LNCaP clone FGC (cell line): Measurements from ENCODE around the gene LIMS4.
"Not testable (repeated sequence)": the region's sequence is repeated elsewhere in the genome, so short reads cannot be mapped to it uniquely, and the experiment has no call there.

Source experiments
- DNase-seq: peaks from one replicate; pipeline ENCODE4 v3.0.0-alpha.2; 2011; ENCODE audit warnings: low read depth
- H3K4me3 ChIP-seq: 2 replicates; pipeline ENCODE4 v1.5.1; 2011; ENCODE audit warnings: mild to moderate bottlenecking, low read depth, low read length, control low read depth

The LIMS4 gene

DNA sequence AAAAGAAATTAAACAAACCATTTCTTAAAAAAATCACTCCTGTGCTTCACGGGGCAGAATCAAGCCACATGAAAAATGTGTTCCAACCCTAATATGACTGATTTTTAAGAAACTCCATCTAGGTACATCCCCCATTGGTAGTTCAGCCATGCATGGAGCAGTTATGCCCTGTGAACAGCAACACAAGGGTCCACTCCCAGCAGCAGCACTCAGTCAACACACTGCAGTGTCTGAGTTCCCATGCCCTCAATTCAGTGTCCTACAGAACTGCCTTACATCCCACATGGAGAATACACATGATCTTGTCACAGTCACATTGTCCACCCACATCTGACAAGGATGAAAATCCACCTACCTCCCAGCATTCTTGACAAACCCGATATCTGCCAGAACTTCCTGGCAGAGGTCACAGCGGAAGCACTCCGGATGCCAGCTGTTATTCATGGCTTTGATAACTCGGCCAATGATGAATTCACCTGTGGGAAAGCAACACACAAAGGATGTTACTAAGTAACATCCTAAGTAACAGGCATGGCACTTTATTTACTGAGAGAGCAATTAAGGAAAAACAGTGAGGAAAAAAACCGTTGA lies 17.4 kb downstream of the LIMS4 start:
- DNase-seq, H3K4me3 ChIP-seq: not testable (repeated sequence)

- DNase-seq, H3K4me3 ChIP-seq: not testable (repeated sequence)
These were observed 21.7 kb downstream of the LIMS4 start for GRCh38 chr2:110450951-110451350.

- not testable (repeated sequence) for DNase-seq, H3K4me3 ChIP-seq
These were observed 23.3 kb downstream of the LIMS4 start for GRCh38 chr2:110449127-110449947.

DNA sequence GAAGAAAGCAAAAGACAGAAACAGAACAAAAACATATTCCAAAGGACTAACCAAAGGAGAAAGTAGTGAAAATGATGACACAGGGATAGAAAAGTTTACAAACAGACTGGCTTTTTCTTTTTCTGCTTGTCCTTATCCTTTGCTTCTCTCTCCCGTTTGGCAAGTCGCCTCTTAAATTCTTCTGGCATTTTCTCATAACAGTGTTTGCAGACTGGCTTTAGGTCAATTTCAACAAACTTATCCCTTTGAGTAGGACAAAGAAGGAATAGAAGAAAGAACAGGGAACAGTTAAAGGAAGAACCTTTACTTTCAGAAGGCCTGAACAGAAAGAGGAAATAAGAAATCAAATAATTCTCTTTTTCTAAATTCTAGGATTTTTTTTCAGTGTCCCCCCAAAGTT lies 26.0 kb downstream of the LIMS4 start:
- H3K4me3 ChIP-seq, DNase-seq: not testable (repeated sequence)

DNA sequence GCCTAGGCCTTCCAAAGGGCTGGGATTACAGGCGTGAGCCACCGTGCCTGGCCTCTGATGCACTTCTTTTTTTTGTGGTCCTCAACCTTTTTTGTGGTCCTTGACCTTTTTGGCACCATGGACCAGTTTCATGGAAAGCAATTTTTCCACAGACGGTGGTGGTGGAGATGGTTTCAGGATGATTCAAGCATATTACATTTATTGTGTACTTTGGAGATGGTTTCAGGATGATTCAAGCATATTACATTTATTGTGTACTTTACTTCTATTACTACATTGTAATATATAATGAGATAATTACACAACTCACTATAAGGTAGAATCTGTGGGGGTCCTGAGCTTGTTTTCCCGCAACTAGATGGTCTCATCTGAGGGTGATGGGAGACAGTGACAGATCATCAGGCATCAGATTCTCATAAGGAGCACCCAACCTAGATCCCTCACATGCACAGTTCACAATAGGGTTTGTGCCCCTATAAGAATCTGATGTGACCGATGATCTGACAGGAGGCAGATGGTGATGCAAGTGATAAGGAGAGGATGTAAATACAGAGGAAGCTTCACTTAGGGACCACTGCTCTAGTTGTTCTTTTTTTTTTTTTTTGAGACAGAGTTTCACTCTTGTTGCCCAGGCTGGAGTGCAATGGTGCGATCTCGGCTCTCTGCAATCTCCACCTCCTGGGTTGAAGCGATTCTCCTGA lies 29.2 kb downstream of the LIMS4 start:
- not testable (repeated sequence) for DNase-seq, H3K4me3 ChIP-seq

GRCh38 chr2:110441905-110442304 lies 30.7 kb downstream of the LIMS4 start:
- not testable (repeated sequence) for H3K4me3 ChIP-seq, DNase-seq

DNA sequence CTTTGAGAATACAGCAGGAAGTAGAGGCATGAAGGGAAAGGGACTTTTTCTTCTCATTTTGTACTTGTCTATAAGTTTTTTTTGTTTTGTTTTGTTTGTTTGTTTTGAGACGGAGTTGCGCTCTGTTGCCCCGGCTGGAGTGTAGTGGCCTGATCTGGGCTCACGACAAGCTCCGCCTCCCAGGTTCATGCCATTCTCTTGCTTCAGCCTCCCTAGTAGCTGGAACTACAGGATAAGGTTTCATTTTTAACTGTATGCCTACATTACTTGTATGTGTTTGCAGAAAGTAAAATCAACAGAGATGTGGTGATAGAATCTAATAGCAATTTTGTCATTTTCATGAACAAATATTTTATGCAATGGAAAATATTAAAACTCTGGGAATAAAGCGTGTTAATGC lies 38.1 kb downstream of the LIMS4 start:
- not testable (repeated sequence) for DNase-seq, H3K4me3 ChIP-seq

DNA sequence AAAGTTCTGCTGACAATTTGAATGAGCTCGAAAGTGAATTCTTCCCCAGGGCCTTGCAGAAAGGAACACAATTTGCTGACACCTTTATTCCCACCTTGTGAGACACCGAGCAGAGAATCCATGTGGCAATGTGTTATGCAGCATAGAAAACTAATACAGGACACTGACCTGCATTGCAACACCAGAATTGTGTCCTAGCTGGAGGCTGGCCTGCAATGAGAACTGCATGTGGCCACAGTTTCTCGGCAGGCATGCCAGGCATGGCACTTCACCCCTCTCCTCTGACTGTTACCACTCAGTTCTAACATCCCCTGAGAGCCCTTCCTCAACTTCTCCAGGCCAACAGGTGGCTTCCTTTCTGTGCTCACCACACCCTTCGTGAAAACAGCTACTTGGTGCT lies 46.9 kb downstream of the LIMS4 start:
- not testable (repeated sequence) for DNase-seq, H3K4me3 ChIP-seq

DNA sequence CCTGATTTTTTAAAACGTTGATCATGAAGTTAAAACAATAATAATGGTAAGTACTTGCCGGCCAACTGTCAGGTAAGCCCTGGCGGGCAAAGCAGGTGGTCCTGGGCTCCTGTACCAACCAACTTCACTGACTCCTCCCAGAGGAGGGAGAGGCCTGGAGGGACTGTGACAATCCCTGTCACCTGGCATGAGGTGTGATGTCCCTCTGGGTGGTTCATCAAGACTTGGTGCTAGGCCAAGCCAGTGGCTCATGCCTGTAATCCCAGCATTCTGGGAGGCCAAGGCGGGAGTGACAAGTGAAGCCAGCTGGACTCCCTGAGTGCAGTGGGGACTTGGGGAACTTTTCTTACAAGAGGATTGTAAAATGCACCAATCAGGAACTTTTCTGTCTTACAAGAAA lies 48.2 kb downstream of the LIMS4 start:
- H3K4me3 ChIP-seq, DNase-seq: not testable (repeated sequence)

- DNase-seq, H3K4me3 ChIP-seq: not testable (repeated sequence)
These were observed 49.0 kb downstream of the LIMS4 start for GRCh38 chr2:110423574-110423962.

DNA sequence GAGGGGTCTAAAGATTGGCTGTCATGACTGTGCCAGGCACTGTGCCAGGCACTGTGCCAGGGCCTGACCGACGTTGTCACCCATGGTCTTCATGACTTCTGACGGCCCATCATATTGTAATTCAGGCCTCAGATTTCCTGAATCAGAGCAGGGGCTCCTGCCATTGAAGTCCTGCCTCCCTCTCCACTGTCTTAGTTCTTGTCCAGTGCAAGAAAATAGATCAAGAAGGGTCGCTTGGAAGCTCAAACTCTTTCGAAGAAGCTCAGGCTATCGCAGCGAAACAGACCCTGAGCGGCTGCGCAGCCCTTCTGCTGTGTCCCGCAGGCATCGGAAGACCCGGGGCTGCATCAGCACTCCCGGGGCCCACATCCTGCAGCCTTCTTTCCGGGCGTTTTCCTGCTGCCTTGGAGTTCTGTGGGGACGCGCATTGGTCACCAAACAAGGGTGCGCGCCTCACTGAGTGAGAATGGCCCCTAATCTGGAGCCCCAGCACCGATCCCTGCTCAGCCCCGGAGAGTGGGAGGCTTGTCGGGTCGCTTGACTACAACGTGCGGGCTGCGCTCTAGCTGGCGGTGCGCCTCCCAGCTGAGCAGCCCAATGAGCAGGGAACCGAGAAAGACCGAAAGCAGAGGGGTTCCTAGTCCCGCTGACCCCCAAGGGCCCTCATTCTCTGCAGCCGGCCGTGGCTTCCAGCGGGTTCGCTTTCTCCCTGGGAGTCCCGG lies 49.6 kb downstream of the LIMS4 start:
- DNase-seq, H3K4me3 ChIP-seq: not testable (repeated sequence)

DNA sequence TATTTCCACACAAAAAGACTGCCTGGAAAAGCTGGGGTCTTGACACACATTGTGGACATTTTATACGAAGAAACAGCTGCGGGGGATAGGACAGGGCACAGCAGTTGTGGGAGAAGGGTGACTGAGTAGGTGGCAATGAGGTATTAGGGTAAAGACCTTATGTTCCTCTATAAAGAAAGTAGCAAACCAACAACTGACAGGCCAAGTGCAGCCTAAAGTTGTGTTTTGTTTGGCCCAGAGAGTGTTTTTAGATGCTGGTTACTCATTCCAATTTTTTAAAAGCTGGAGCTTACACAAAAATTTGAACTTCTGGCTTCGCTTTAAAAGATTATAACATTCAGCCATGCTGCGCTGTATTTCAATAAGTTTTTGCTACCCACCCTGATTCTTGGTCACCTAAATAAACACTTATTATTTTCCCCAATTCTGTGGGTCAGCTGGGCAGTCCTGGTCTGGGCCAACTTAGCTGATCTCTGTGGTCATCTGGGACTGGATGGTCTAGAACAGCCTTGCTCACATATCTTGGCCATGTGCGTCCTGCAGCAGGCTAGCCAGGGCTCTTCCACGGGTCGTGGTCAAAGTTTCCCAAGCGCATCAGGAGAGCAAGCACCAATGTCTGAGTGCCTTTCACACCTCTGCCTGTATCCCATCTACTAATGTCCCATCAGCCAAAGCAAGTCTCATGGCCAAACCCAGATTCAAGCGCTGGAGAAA lies 51.8 kb downstream of the LIMS4 start:
- DNase-seq, H3K4me3 ChIP-seq: not testable (repeated sequence)

DNA sequence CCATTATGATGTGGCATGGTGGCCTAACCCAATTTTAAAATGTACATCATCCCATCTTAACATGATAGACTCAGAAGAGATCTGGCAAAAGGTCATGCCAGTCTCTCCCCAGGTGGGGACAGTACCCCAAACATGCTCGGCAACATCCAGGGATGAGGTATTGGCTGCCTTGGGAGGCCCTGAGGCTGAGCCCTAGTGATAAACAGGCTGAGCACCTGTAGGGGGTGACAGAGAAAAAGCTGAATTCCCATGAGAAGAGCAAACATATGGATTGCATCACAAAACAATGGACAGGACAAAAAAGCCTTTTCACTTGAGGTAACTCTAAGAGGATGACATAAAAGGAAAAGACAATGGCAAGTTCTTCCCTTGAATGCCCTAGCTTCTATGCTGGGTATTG lies 65.5 kb downstream of the LIMS4 start:
- DNase-seq: not testable (repeated sequence)

DNA sequence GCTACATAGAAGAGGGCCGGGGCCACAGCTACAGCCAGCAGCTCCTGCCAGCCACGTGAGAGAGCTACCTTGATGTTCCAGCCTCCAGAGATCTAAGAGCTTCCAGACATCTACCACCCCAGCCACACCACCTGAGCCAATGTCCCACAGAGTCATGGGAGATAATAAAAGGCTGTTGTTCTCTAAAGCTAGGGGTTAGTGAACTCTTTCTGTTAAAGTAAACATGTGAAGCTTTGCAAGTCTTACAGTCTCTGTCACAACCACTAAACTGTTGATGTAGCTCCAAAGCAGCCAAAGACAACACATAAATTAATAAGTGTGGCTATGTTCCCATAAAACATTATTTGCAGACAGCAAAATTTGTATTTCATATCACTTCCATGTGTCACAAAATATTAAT lies 67.6 kb downstream of the LIMS4 start:
- not testable (repeated sequence) for DNase-seq, H3K4me3 ChIP-seq

More for the DNA sequence above, 65.5 kb downstream of the LIMS4 start:
- H3K4me3 ChIP-seq: not testable (repeated sequence)

- DNase-seq, H3K4me3 ChIP-seq: not testable (repeated sequence)
These were observed 68.4 kb downstream of the LIMS4 start for GRCh38 chr2:110404246-110404645.

- DNase-seq: not testable (repeated sequence)
These were observed 71.5 kb downstream of the LIMS4 start for GRCh38 chr2:110401001-110401618.

GRCh38 chr2:110399378-110399777 lies 73.2 kb downstream of the LIMS4 start:
- DNase-seq, H3K4me3 ChIP-seq: not testable (repeated sequence)

More at GRCh38 chr2:110401001-110401618, 71.5 kb downstream of the LIMS4 start:
- H3K4me3 ChIP-seq: not testable (repeated sequence)

- DNase-seq, H3K4me3 ChIP-seq: not testable (repeated sequence)
These were observed 76.6 kb downstream of the LIMS4 start for GRCh38 chr2:110395990-110396389.
